ENCODE data around the gene MRPL48.
A peak's percentile ranks its signal among the peaks of the same experiment; 100 is the strongest.
"Not testable (repeated sequence)": the region's sequence is repeated elsewhere in the genome, so short reads cannot be mapped to it uniquely, and the experiment has no call there.

The MRPL48 gene

DNA sequence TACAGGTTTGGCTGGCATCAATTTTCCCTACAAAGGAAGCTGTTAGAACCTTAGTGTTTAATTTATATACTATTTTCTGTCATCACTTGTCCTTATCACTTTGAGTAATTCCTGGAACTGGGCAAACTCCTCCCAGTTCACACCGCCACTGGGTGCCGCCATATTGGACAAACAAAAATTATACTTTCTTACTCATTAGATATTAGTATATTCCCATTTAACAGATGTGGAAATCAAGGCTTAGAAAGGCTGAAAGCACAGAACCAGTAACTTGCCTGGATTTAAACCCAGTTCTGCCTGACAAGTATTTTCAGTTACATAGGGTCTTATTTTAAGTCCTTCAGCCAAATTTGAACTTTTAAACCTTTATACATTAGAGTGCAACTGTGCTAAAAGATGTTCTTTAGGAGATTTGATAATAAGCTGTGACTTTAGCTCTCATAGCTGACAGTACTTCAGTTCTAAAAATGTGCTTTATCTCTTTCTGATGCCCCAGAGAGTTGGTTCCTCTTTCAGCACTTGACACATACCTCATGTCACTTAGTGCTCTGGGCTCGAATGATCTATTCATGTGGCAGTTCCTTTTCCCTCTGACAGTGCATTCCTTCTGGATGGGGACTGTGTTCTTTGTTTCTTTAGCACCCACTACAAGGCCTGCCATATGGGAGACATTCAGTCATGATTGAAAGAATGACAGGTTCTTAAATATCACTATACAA lies 63.5 kb downstream of the MRPL48 start:
- no peak for DNase-seq

DNA sequence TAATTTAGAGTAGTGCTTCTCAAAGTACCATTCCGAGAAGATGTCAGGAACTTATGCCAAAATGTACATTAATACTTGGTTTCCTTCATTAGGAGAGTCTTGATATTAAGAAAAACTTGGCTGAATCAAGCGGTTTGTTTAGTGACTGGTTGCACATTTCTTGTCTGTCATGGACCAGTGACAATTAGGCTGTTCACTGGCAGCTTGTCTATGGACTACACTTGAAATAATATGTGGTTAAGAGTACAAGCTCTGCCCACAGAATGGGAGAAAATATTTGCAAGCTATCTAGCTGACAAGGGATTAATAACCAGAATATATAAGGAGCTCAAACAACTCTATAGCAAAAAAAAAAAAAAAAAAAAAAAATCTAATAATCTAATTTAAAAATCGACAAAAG lies 64.4 kb downstream of the MRPL48 start:
- DNase-seq, result no peak

DNA sequence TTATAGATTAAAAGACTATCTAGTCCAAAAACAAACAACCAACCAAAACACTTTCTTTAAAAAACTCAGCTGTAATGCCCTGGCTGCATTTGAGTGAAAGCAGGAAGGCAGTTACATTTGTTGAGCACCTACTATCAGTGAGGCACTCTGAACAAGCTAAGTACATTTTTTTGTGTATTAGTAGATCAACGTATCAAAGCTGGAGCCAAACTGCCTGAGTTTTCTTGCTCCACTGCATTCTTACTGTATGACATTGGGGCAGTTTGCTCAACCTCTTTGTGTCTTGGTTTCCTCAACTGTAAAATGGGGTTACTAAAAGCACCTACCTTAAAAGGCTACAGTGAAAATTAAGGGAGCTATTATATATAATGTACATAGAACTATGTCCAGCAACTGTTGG lies 67.0 kb downstream of the MRPL48 start:
- peak; percentile 47 for DNase-seq

GRCh38 chr11:73856031-73856567 lies 68.4 kb downstream of the MRPL48 start:
- DNase-seq, result no peak

- no peak for DNase-seq
Measured at GRCh38 chr11:73859671-73860070, 72.0 kb downstream of the MRPL48 start.

- no peak for DNase-seq
Measured at GRCh38 chr11:73860202-73860601, 72.5 kb downstream of the MRPL48 start.

- DNase-seq, result no peak
Measured at GRCh38 chr11:73862986-73863385, 75.3 kb downstream of the MRPL48 start.

GRCh38 chr11:73866095-73866579 lies 78.5 kb downstream of the MRPL48 start:
- DNase-seq, result peak; percentile 85

GRCh38 chr11:73866586-73866996 lies 78.9 kb downstream of the MRPL48 start:
- peak; percentile 98 for DNase-seq

DNA sequence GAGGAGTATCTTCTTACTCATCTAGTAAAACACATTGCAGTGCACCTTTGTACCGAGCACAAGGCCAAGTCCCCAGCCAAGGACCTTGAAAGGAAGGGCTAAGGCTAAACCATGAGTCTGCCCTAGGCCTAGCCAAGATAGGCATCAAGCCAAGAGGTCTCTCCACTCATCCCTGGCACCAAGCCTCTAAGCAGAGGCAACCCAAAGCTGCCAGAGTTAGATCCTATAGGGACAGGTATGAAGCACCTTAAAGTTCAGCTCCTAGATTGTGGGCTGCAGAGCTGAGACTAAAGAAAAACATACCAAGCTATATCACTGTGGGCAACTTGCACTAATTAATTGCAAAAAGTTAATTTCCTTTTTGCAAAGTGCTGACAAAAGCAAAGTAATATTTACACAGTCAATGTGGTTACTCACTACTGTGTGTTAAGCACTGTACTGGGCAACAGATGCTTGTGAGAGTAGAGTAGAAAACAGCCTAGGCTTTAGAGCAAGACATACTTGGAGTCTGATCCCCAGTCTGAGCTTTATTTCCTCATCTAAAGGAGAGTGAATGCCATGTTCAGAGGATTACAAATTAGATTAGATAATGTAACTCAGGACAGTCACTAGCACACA lies 81.8 kb downstream of the MRPL48 start:
- no peak for DNase-seq

DNA sequence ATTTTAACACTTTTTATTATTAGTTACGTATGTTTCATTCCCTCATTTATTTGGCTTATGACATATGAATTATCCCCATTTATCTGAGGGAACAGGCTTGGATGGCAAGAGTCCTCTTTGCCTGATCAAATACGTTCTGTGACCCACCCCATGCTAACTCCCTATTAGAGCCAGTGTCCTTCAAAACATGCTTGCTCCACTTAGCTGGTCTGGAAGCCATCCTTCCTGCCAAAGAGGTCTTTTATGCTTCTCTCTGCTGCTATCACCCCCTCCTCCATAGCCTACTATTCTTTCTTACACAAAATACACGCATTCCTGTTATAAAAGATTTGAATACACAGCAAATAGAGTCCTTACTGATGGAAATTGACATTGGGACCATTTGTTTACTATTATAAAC lies 82.6 kb downstream of the MRPL48 start:
- no peak for DNase-seq

DNA sequence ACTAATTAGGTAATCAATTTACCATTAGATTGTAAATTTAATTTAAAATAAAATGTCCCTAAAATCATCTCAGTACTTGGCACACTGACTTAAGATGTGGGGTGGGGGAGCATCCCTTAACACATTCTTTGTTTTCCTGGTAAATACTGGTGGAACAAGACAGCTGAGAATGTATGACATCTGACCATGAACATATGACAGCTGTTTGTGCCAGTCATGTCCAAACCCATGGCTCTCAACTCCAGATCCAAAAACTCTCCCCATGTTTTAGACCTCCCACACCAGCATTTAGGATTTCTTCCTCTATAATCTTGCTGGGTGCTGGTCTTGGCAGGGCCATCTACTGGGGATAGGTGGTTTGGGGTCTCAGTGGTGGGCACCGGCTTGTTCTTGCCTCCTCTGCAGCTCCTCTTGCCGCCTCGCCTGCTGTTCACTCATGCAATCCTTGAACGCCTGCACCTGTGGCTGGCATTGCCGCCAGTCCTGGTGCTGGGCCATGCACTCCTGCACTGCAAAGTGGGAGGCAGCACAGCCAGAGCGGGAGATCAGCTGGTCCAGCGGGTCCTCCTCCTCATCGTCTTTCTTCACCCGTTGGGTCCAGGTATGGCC lies 85.2 kb downstream of the MRPL48 start:
- no peak for DNase-seq

- DNase-seq, result no peak
Measured at GRCh38 chr11:73875380-73875779, 87.7 kb downstream of the MRPL48 start.

- DNase-seq, result no peak
Measured at GRCh38 chr11:73875840-73876239, 88.2 kb downstream of the MRPL48 start.

DNA sequence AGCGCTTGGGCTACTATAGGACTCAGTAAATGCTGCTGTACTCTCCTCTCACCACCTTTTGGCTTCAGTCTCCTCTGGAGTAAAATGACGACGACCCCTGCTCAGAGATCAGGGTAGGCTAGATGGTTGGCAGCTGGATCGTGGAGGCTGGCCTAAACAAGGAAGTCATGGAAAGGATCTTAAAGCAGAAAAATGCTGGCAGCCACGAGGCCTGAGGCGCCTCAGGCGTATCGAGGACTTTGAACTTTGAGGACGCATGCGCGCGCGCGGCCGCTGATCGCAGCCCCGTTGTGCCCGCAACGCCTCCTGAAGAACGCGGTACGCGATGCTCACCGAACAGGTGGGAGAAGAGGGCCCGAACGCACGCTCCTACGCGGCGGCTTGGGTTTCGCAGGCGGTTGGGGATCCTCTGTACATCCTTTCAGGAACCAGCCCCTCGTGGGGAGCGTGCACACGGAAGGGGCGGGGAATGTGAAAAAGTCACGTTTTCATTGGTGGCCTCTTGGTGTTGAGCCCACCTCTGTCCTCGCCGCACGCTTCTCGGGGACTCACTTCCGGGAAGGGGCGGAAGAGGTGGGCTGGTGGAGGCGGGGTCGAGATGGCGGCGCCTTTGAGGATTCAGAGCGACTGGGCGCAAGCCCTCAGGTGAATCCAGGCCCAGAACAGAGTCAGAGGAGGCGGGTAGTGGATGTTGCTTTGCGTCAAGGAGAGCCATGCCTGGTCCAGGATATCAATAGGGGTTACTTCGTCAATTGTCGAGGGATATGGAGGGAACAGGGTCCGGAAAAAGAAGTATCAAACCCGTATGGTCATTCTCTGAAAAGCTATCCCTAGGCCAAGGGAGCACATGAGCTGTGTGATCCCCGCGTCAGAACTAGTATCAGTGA lies 89.0 kb downstream of the MRPL48 start, which contains the start of the genes COA4 and PAAF1:
Gene COA4, minus strand, starts transcription at position 423 of the 887 bp plus-strand sequence. CDS start 3,468 bp downstream, outside the sequence.
Gene PAAF1, plus strand, starts transcription at position 576 of the 887 bp plus-strand sequence. Its CDS starts 23 bp downstream, at position 599.
- peak; percentile 95 for DNase-seq

DNA sequence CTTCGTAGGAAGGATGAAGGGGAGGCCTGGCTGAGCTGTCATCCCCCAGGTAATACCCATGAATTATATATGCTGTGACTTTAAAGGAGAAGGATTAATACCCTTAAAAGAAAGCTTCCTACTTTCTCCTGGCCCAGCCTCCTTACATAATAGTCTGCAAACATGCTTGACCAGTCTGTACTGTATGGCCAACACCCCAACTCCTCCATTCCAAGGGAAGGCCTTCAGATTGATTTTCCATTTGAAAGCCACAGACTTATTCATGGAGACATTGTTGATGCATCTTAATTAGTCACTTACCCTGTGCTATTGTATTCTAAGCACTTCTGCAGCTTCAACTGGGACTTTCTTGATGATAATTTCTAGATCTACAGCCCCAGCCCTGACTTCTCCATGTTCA lies 91.1 kb downstream of the MRPL48 start:
- DNase-seq, result no peak

DNA sequence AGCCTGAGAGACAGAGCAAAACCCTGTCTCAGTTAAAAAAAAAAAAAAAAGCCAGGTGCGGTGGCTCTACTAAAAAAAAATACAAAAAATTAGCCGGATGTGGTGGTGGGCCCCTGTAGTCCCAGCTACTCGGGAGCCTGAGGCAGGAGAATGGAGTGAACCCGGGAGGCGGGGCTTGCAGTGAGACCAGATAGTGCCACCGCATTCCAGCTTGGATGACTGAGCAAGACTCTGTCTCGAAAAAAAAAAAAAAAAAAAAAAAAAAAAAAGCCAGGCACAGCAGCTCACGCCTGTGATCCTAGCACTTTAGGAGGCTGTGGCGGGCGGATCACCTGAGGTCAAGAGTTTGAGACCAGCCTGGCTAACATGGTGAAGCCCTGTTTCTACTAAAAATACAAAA lies 92.8 kb downstream of the MRPL48 start:
- DNase-seq, result not testable (repeated sequence)

DNA sequence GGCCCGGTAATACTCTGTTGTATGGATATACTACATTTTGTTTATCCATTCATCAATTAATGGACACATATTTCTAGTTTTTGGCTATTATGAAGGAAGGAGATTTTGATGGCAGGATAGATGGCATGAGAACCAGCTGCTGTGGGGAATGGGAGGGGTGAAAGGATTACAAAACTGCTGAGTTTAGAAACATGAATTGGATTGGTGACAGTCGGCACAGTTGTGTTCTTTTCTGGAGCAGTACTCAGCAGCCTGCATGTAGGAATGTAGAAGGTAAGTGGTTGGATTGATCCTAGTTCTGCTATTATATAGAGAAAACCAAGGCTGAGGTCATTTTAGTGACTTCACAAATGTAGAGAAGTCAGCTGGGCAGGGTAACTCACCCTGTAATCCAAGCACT lies 96.2 kb downstream of the MRPL48 start:
- no peak for DNase-seq

DNA sequence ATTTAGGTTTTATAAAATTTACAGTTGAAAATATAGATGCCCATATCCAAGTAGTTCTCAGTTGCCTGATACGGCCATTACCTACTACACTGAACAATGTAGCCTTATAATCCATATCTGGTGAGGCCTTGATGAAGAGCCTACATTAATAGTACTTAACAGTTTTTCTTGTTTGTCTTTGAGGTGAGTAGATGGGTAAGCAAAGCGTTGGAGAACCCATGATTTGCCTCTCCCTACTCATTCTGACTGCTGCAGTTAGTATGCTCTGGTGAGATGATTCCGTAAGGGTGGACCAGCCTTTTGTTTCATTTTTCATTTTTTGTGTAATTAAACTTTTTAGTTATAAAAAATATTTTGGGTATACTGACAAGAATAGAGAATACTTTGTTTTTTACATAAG lies 100.6 kb downstream of the MRPL48 start:
- no peak for DNase-seq

- peak; percentile 7 for DNase-seq
Measured at GRCh38 chr11:73889019-73889418, 101.3 kb downstream of the MRPL48 start.

DNA sequence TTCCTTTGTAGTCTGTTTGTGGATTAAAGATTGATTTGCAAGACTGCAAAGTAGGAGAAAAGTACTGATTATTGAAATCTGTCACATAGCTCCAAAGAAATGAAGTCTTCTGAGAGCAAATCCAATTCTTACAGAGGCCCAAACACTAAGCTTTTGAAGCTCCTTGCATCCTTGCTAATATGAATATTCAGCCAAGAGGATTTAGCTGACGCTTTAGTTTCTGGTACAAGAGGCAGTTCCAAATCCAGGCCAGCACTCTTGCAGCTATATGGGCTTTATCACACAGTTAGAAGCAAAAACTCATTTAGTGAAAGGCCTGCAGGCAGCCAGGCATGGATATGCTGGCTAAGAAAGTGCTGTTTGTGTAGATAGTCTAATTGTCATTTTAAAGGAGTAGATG lies 101.9 kb downstream of the MRPL48 start:
- DNase-seq, result no peak

- no peak for DNase-seq
Measured at GRCh38 chr11:73893041-73893440, 105.4 kb downstream of the MRPL48 start.
